CD4-positive, alpha-beta T cell treated with Interleukin-6 at 100 ng/mL for 8 hours (primary cell): Measurements from ENCODE around the gene GBX2.

Experiments
- DNase-seq: peaks from one replicate; pipeline ENCODE4 v3.0.0-alpha.2; 2020; ENCODE audit warnings: mixed read lengths, low spot score

The GBX2 gene

GRCh38 chr2:236168110-236169080, at the start of gene GBX2:
Gene GBX2 (minus strand): TSS chr2:236168386. CDS start chr2:236167971, 415 bp downstream.
- no peak for DNase-seq

- DNase-seq = no peak
These were observed 49.7 kb upstream of the GBX2 start for GRCh38 chr2:236217926-236218325.

- no peak for DNase-seq
These were observed 48.5 kb upstream of the GBX2 start for GRCh38 chr2:236216711-236217110.

GRCh38 chr2:236215761-236216333, 47.7 kb upstream of the GBX2 start:
- no peak for DNase-seq

GRCh38 chr2:236215196-236215595, 47.0 kb upstream of the GBX2 start:
- no peak for DNase-seq

GRCh38 chr2:236214376-236214995, 46.3 kb upstream of the GBX2 start:
- no peak for DNase-seq

GRCh38 chr2:236211296-236211695, 43.1 kb upstream of the GBX2 start:
- DNase-seq = no peak

GRCh38 chr2:236210536-236210935, 42.4 kb upstream of the GBX2 start:
- no peak for DNase-seq

GRCh38 chr2:236209996-236210395, 41.8 kb upstream of the GBX2 start:
- no peak for DNase-seq

GRCh38 chr2:236209535-236209934, 41.3 kb upstream of the GBX2 start:
- DNase-seq = no peak

GRCh38 chr2:236208019-236208926, 40.1 kb upstream of the GBX2 start:
- no peak for DNase-seq

- DNase-seq = no peak
These were observed 39.3 kb upstream of the GBX2 start for GRCh38 chr2:236207472-236207871.

- no peak for DNase-seq
These were observed 37.9 kb upstream of the GBX2 start for GRCh38 chr2:236205867-236206645.

GRCh38 chr2:236204953-236205352, 36.8 kb upstream of the GBX2 start:
- no peak for DNase-seq

GRCh38 chr2:236200378-236200777, 32.2 kb upstream of the GBX2 start:
- no peak for DNase-seq

GRCh38 chr2:236196366-236196765, 28.2 kb upstream of the GBX2 start:
- DNase-seq = no peak

- no peak for DNase-seq
These were observed 27.5 kb upstream of the GBX2 start for GRCh38 chr2:236195726-236196125.

GRCh38 chr2:236194786-236195185, 26.6 kb upstream of the GBX2 start:
- DNase-seq = no peak

- no peak for DNase-seq
These were observed 24.8 kb upstream of the GBX2 start for GRCh38 chr2:236193026-236193425.

- DNase-seq = no peak
These were observed 22.5 kb upstream of the GBX2 start for GRCh38 chr2:236190674-236191073.

- DNase-seq = no peak
These were observed 16.5 kb upstream of the GBX2 start for GRCh38 chr2:236184701-236185100.
